IPS DF 6.9 (cell line): ENCODE results near the gene FOXP2.
"Not testable (repeated sequence)": the region's sequence is repeated elsewhere in the genome, so short reads cannot be mapped to it uniquely, and the experiment has no call there.

Experiments used
- DNase-seq: peaks from one replicate; pipeline ENCODE4 v3.0.0-alpha.2; 2013; ENCODE audit warnings: low read depth, low spot score
- H3K27ac ChIP-seq: one replicate; pipeline ENCODE4 v1.5.1; 2013; ENCODE audit warnings: low read length, control low read depth
- H3K27me3 ChIP-seq: 2 replicates; pipeline ENCODE4 v1.6.1; 2013; ENCODE audit warnings: mild to moderate bottlenecking, low read length; ENCODE audit not compliant: control insufficient read depth, insufficient read depth
- H3K36me3 ChIP-seq: 2 replicates; pipeline ENCODE4 v1.6.1; 2013; ENCODE audit warnings: low read length; ENCODE audit not compliant: control insufficient read depth, insufficient read depth
- H3K4me1 ChIP-seq: 2 replicates; pipeline ENCODE4 v1.6.1; 2013; ENCODE audit warnings: low read length; ENCODE audit not compliant: control insufficient read depth, insufficient read depth
- H3K4me3 ChIP-seq: 2 replicates; pipeline ENCODE4 v1.5.1; 2013; ENCODE audit warnings: mild to moderate bottlenecking, low read length
- H3K9me3 ChIP-seq: 2 replicates; pipeline ENCODE4 v1.6.1; 2013; ENCODE audit warnings: low read length, inconsistent platforms; ENCODE audit not compliant: control insufficient read depth, insufficient read depth
- WGBS: extraction: QIAGEN DNeasy Blood & Tissue Kit; methylation state at CpG from one replicate; pipeline ENCODE4 v1.1.7; 2013; ENCODE audit warnings: mixed read lengths, missing lambda C conversion rate; ENCODE audit not compliant: insufficient read length, insufficient coverage; 5-methylcytosine and 5-hydroxymethylcytosine counted together

Gene FOXP2

GRCh38 chr7:114574384-114574783 lies 159.8 kb downstream of the FOXP2 start:
- H3K27me3 ChIP-seq = no peaks in the 10 kb centered on the region
- H3K36me3 ChIP-seq = no peaks in the 10 kb centered on the region
- H3K4me1 ChIP-seq = no peaks in the 10 kb centered on the region
- no peak overlapping the region for H3K4me3 ChIP-seq
- H3K27ac ChIP-seq = no peak overlapping the region
- no peaks in the 10 kb centered on the region for H3K9me3 ChIP-seq
- WGBS = no CpG with 5 or more reads among the region's 2 CpGs
- no peak for DNase-seq

- no peaks in the 10 kb centered on the region for H3K4me1 ChIP-seq
- no peak for DNase-seq
- no CpG with 5 or more reads among the region's 4 CpGs for WGBS
- no peak overlapping the region for H3K4me3 ChIP-seq
- H3K27me3 ChIP-seq = no peaks in the 10 kb centered on the region
- H3K27ac ChIP-seq = no peak overlapping the region
- H3K9me3 ChIP-seq = no peaks in the 10 kb centered on the region
- H3K36me3 ChIP-seq = no peaks in the 10 kb centered on the region
Observed at GRCh38 chr7:114575098-114575497, 160.5 kb downstream of the FOXP2 start.

GRCh38 chr7:114580963-114581362 lies 166.3 kb downstream of the FOXP2 start:
- H3K9me3 ChIP-seq, H3K27ac ChIP-seq, DNase-seq, H3K36me3 ChIP-seq, H3K27me3 ChIP-seq, H3K4me3 ChIP-seq, H3K4me1 ChIP-seq: not testable (repeated sequence)
- no CpG with 5 or more reads among the region's 3 CpGs for whole genome bisulfite sequencing

- Histone ChIP-seq H3K27me3 (no peaks in the 10 kb centered on the region), H3K36me3 (no peaks in the 10 kb centered on the region), H3K27ac (no peak overlapping the region), H3K4me1 (no peaks in the 10 kb centered on the region), H3K4me3 (no peak overlapping the region), H3K9me3 (no peaks in the 10 kb centered on the region)
- WGBS = no CpG with 5 or more reads among the region's 1 CpG
- no peak for DNase-seq
Observed at GRCh38 chr7:114588506-114588905, 173.9 kb downstream of the FOXP2 start.

- DNase-seq = no peak
- Histone ChIP-seq H3K27ac (no peak overlapping the region), H3K4me1 (no peaks in the 10 kb centered on the region), H3K4me3 (no peak overlapping the region), H3K9me3 (no peaks in the 10 kb centered on the region), H3K27me3 (no peaks in the 10 kb centered on the region), H3K36me3 (no peaks in the 10 kb centered on the region)
Observed at GRCh38 chr7:114589436-114589835, 174.8 kb downstream of the FOXP2 start.

- WGBS = no CpG with 5 or more reads among the region's 2 CpGs
- H3K4me1 ChIP-seq = no peaks in the 10 kb centered on the region
- H3K36me3 ChIP-seq = no peaks in the 10 kb centered on the region
- no peak overlapping the region for H3K27ac ChIP-seq
- DNase-seq = no peak
- no peaks in the 10 kb centered on the region for H3K9me3 ChIP-seq
- no peak overlapping the region for H3K4me3 ChIP-seq
- H3K27me3 ChIP-seq = no peaks in the 10 kb centered on the region
Observed at GRCh38 chr7:114590298-114590697, 175.7 kb downstream of the FOXP2 start.

- Histone ChIP-seq H3K4me1 (no peaks in the 10 kb centered on the region), H3K27ac (no peak overlapping the region), H3K27me3 (no peaks in the 10 kb centered on the region), H3K36me3 (no peaks in the 10 kb centered on the region), H3K4me3 (no peak overlapping the region), H3K9me3 (no peaks in the 10 kb centered on the region)
- no CpG with 5 or more reads among the region's 4 CpGs for WGBS
- no peak for DNase-seq
Observed at GRCh38 chr7:114598946-114599345, 184.3 kb downstream of the FOXP2 start.

- no peak overlapping the region for H3K27ac ChIP-seq
- WGBS = no CpG with 5 or more reads among the region's 2 CpGs
- DNase-seq = no peak
- no peaks in the 10 kb centered on the region for H3K9me3 ChIP-seq
- H3K4me3 ChIP-seq = no peak overlapping the region
- H3K36me3 ChIP-seq = no peaks in the 10 kb centered on the region
- no peaks in the 10 kb centered on the region for H3K4me1 ChIP-seq
- H3K27me3 ChIP-seq = no peaks in the 10 kb centered on the region
Observed at GRCh38 chr7:114606100-114606499, 191.5 kb downstream of the FOXP2 start.

- WGBS = no CpG with 5 or more reads among the region's 11 CpGs
- H3K36me3 ChIP-seq = not testable (repeated sequence)
Observed at GRCh38 chr7:114608822-114609221, 194.2 kb downstream of the FOXP2 start.

GRCh38 chr7:114620208-114620607 lies 205.6 kb downstream of the FOXP2 start:
- H3K4me3 ChIP-seq = no peak overlapping the region
- no CpG with 5 or more reads among the region's 3 CpGs for WGBS

More at GRCh38 chr7:114608822-114609221, 194.2 kb downstream of the FOXP2 start:
- H3K27me3 ChIP-seq, H3K4me1 ChIP-seq, H3K4me3 ChIP-seq, H3K27ac ChIP-seq, DNase-seq, H3K9me3 ChIP-seq: not testable (repeated sequence)

GRCh38 chr7:114622221-114622620 lies 207.6 kb downstream of the FOXP2 start:
- H3K9me3 ChIP-seq = no peaks in the 10 kb centered on the region
- H3K36me3 ChIP-seq = no peaks in the 10 kb centered on the region
- no peak for DNase-seq
- H3K27me3 ChIP-seq = no peaks in the 10 kb centered on the region
- no peak overlapping the region for H3K27ac ChIP-seq
- H3K4me1 ChIP-seq = no peaks in the 10 kb centered on the region
- WGBS = no CpG with 5 or more reads among the region's 1 CpG
- no peak overlapping the region for H3K4me3 ChIP-seq

More at GRCh38 chr7:114620208-114620607, 205.6 kb downstream of the FOXP2 start:
- DNase-seq = no peak
- Histone ChIP-seq H3K27me3 (no peaks in the 10 kb centered on the region), H3K27ac (no peak overlapping the region), H3K4me1 (no peaks in the 10 kb centered on the region), H3K36me3 (no peaks in the 10 kb centered on the region), H3K9me3 (no peaks in the 10 kb centered on the region)
